HCT116 (cell line): ENCODE measurements around the gene TTC33. TPM values are rescaled to one million over a fixed set of nuclear protein-coding genes. Genes with fewer than 3 reads are reported as not detected.

Experiments
- ATAC-seq: fragments of 200-7000 bp; cut with Tn5 transposase; 2 replicates; pipeline ENCODE4 v1.9.1; 2020; ENCODE audit warnings: mild to moderate bottlenecking, moderate library complexity
- BruUV-seq: library from RNA; stranded (reverse); fragments of 400-500 nt; replicated peaks from 2 replicates; lab custom pipeline; 2021; lab: Mats Ljungman, UMichigan
- CTCF ChIA-PET: fragments of 300-600 bp; sonication (Branson Sonifier 250); formaldehyde crosslinking; loops from one replicate; lab custom pipeline; 2021; ENCODE audit warnings: antibody characterized with exemption; lab: Charles Lee
- POLR2A ChIA-PET: fragments of 300-600, 350-600 bp; sonication (Branson Sonifier 250); formaldehyde crosslinking; loops from one replicate; lab custom pipeline; 2021; ENCODE audit warnings: antibody characterized with exemption; lab: Charles Lee
- RAD21 ChIA-PET, 2 experiments: fragments of 300-600 bp; sonication (Branson Sonifier 250); formaldehyde crosslinking; loops; one replicate each; lab custom pipeline; 2023; ENCODE audit warnings: low total read pairs in 2 of 2; ENCODE audit not compliant: uncharacterized antibody in 2 of 2, unreplicated experiment in 2 of 2, low non-redundant PET in 1 of 2; lab: Charles Lee
- DNase-seq: peaks from one replicate; pipeline ENCODE4 v3.0.0-alpha.2; 2010; ENCODE audit warnings: low read depth, low spot score
- H2AFZ ChIP-seq: fragments of 200-600 bp; shearing (Covaris generic), sonication (generic); 2 replicates; pipeline ENCODE4 v1.6.1; 2017; ENCODE audit warnings: low read depth, mixed run types, mixed read lengths, antibody characterized with exemption, low read length; ENCODE audit not compliant: poor library complexity, severe bottlenecking
- H3K27ac ChIP-seq: 2 replicates; pipeline ENCODE4 v1.5.1; 2012; ENCODE audit warnings: low read depth, low read length
- H3K27me3 ChIP-seq: fragments of 200-600 bp; sonication (generic); 2 replicates; pipeline ENCODE4 v1.6.1; 2016; ENCODE audit warnings: mixed run types, low read length, mixed read lengths; ENCODE audit not compliant: insufficient read depth
- H3K36me3 ChIP-seq, 2 experiments: fragments of 200-500 bp in 1 of 2; fragments of 200-600 bp in 1 of 2; sonication (Bioruptor generic) in 1 of 2; sonication (generic) in 1 of 2; 2 replicates each; pipeline versions ENCODE4 v1.5.1 to v1.6.1; 2014 to 2016; ENCODE audit warnings: low read length in 2 of 2, inconsistent platforms in 1 of 2, mixed read lengths in 1 of 2, mixed run types in 1 of 2; ENCODE audit not compliant: insufficient read depth in 2 of 2, control insufficient read depth in 1 of 2
- H3K4me1 ChIP-seq, 2 experiments: fragments of 200-600 bp in 1 of 2; sonication (generic) in 1 of 2; 2 replicates each; pipeline versions ENCODE4 v1.5.1 to v1.6.1; 2012 to 2017; ENCODE audit warnings: low read length in 2 of 2, inconsistent platforms in 1 of 2, mild to moderate bottlenecking in 1 of 2, mixed read lengths in 1 of 2, mixed run types in 1 of 2, moderate library complexity in 1 of 2; ENCODE audit not compliant: insufficient read depth in 2 of 2, control insufficient read depth in 1 of 2
- H3K4me2 ChIP-seq: fragments of 200-600 bp; sonication (generic); 2 replicates; pipeline ENCODE4 v1.6.1; 2017; ENCODE audit warnings: mixed run types, low read length, mixed read lengths
- H3K4me3 ChIP-seq, 2 experiments: fragments of 200-600 bp in 1 of 2; sonication (generic) in 1 of 2; replicated peaks in 1 of 2; 2 replicates each; pipeline ENCODE4 v1.5.1; 2011 to 2016; ENCODE audit warnings: low read length in 2 of 2, control low read depth in 1 of 2, low read depth in 1 of 2, mild to moderate bottlenecking in 1 of 2, mixed read lengths in 1 of 2, mixed run types in 1 of 2
- H3K79me2 ChIP-seq: fragments of 200-600 bp; sonication (generic); 2 replicates; pipeline ENCODE4 v1.6.1; 2017; ENCODE audit warnings: mild to moderate bottlenecking, mixed run types, low read length, moderate library complexity, mixed read lengths; ENCODE audit not compliant: insufficient read depth
- H3K9ac ChIP-seq: fragments of 200-600 bp; sonication (generic); 2 replicates; pipeline ENCODE4 v1.6.1; 2016; ENCODE audit warnings: low read length, mixed read lengths
- H3K9me2 ChIP-seq: fragments of 200-600 bp; sonication (generic), shearing (Covaris generic); 2 replicates; pipeline ENCODE4 v1.6.1; 2017; ENCODE audit warnings: mixed run types, mild to moderate bottlenecking, moderate library complexity; ENCODE audit not compliant: insufficient read depth
- H3K9me3 ChIP-seq, 2 experiments: fragments of 200-500 bp in 1 of 2; fragments of 200-600 bp in 1 of 2; sonication (Bioruptor generic) in 1 of 2; sonication (generic) in 1 of 2; 2 replicates each; pipeline ENCODE4 v1.6.1; 2014 to 2017; ENCODE audit warnings: low read length in 2 of 2, mixed read lengths in 2 of 2, inconsistent platforms in 1 of 2, low read depth in 1 of 2, mild to moderate bottlenecking in 1 of 2, mixed run types in 1 of 2, moderate library complexity in 1 of 2; ENCODE audit not compliant: control insufficient read depth in 1 of 2, insufficient read depth in 1 of 2
- H4K20me1 ChIP-seq: fragments of 200-600 bp; sonication (generic), shearing (Covaris generic); 2 replicates; pipeline ENCODE4 v1.6.1; 2017; ENCODE audit warnings: mixed run types, mild to moderate bottlenecking, moderate library complexity; ENCODE audit not compliant: insufficient read depth
- ATF3 ChIP-seq: IDR thresholded peaks from 2 replicates; pipeline ENCODE4 v1.6.1; 2012
- CBX3 ChIP-seq: IDR thresholded peaks from 2 replicates; pipeline ENCODE4 v1.6.1; 2012; ENCODE audit warnings: low read depth
- CEBPB ChIP-seq: IDR thresholded peaks from 2 replicates; pipeline ENCODE4 v1.6.1; 2012; ENCODE audit warnings: low read depth
- CTCF ChIP-seq, 3 experiments: fragments of 200-600 bp in 1 of 3; sonication (generic) in 1 of 3; IDR thresholded peaks in 2 of 3; conservative IDR thresholded peaks in 1 of 3; 2 replicates each; pipeline ENCODE4 v1.5.1; 2012 to 2017; ENCODE audit warnings: low read depth in 2 of 3, low read length in 2 of 3, antibody characterized with exemption in 1 of 3, borderline replicate concordance in 1 of 3, control low read depth in 1 of 3, mild to moderate bottlenecking in 1 of 3, mixed read lengths in 1 of 3, mixed run types in 1 of 3, moderate library complexity in 1 of 3; ENCODE audit not compliant: insufficient read depth in 1 of 3
- EZH2 ChIP-seq: fragments of 200-600 bp; sonication (generic); IDR thresholded peaks from 2 replicates; pipeline ENCODE4 v1.6.1; 2017; ENCODE audit warnings: antibody characterized with exemption, mixed run types
- EZH2phosphoT487 ChIP-seq: fragments of 200-600 bp; IDR thresholded peaks from 2 replicates; pipeline ENCODE4 v1.6.1; 2018; ENCODE audit warnings: antibody characterized with exemption, borderline replicate concordance
- FOSL1 ChIP-seq: IDR thresholded peaks from 2 replicates; pipeline ENCODE4 v1.6.1; 2012; ENCODE audit warnings: low read depth
- MAX ChIP-seq: IDR thresholded peaks from 2 replicates; pipeline ENCODE4 v1.6.1; 2012
- POLR2A ChIP-seq: IDR thresholded peaks from 2 replicates; pipeline ENCODE4 v1.7.0; 2011; ENCODE audit warnings: borderline replicate concordance; ENCODE audit not compliant: insufficient read depth, insufficient read length; ENCODE audit errors: extremely low read depth
- POLR2AphosphoS5 ChIP-seq: IDR thresholded peaks from 2 replicates; pipeline ENCODE4 v1.6.1; 2011; ENCODE audit warnings: mild to moderate bottlenecking, low read depth, low read length, moderate library complexity
- REST ChIP-seq: IDR thresholded peaks from 2 replicates; pipeline ENCODE4 v1.6.1; 2012; ENCODE audit warnings: low read depth
- SIN3A ChIP-seq: IDR thresholded peaks from 2 replicates; pipeline ENCODE4 v1.6.1; 2012; ENCODE audit warnings: low read depth
- ZBTB33 ChIP-seq: IDR thresholded peaks from 2 replicates; pipeline ENCODE4 v1.6.1; 2011; ENCODE audit warnings: mild to moderate bottlenecking, low read length, moderate library complexity; ENCODE audit not compliant: insufficient replicate concordance; ENCODE audit errors: extremely low read depth
- ZFX ChIP-seq: fragments of 450-650 bp; IDR thresholded peaks from 2 replicates; pipeline ENCODE4 v1.6.1; 2017
- ZNF274 ChIP-seq: fragments of 200-500 bp; sonication (Bioruptor generic); IDR thresholded peaks from 2 replicates; pipeline ENCODE4 v1.6.1; 2014; ENCODE audit warnings: mild to moderate bottlenecking, low read depth, low read length, inconsistent platforms
- intact Hi-C: fragments of 100-400 bp; cut with micrococcal nuclease; formaldehyde crosslinking; loops from 2 replicates; pipeline ENCODE4 v1.10.0; 2022
- total RNA-seq: library from RNA; stranded (reverse); gene quantifications from one replicate; pipeline ENCODE4 v1.2.1, GENCODE V29; 2021; ENCODE audit not compliant: unreplicated experiment

Gene TTC33
- total RNA-seq, 1 experiment from 2014 or later = 14.5 TPM

GRCh38 chr5:40660751-40661150 lies 95.0 kb downstream of the TTC33 start:
- Histone ChIP-seq H3K9ac (no peak overlapping the region), H3K79me2 (no peaks in the 10 kb centered on the region), H3K9me2 (no peaks in the 10 kb centered on the region), H3K4me3 (no peak overlapping the region), H3K4me2 (no peak overlapping the region), H2AFZ (no peak overlapping the region), H4K20me1 (no peaks in the 10 kb centered on the region), H3K9me3 (no peaks in the 10 kb centered on the region), H3K36me3 (no peaks in the 10 kb centered on the region), H3K27ac (no peak overlapping the region), H3K4me1 (no peaks in the 10 kb centered on the region), H3K27me3 (no peaks in the 10 kb centered on the region)
- intact Hi-C loops = no loop called here
- POLR2A ChIA-PET = no interaction called here
- CTCF ChIA-PET = no interaction called here
- RAD21 ChIA-PET = no interaction called here
- DNase-seq (no peak), ATAC-seq (no peak)
- no peak for TF ChIP-seq POLR2A
- TF ChIP-seq ZNF274 = no peak
- TF ChIP-seq EZH2phosphoT487 = no peak
- no peak for TF ChIP-seq EZH2
- no peak for TF ChIP-seq CBX3
- no peak for TF ChIP-seq SIN3A
- no peak for TF ChIP-seq ZFX
- no peak for TF ChIP-seq ATF3
- TF ChIP-seq ZBTB33 = no peak
- TF ChIP-seq CEBPB = no peak
- TF ChIP-seq REST = no peak
- TF ChIP-seq FOSL1 = no peak
- no peak for TF ChIP-seq POLR2AphosphoS5
- no peak for TF ChIP-seq MAX
- no peak for TF ChIP-seq CTCF (IDR thresholded peaks at IDR 0.05 in 2 of 3, conservative IDR thresholded peaks at IDR 0.05 in 1 of 3; ENCODE audit: borderline replicate concordance in 1 of 3, insufficient read depth in 1 of 3, low read depth in 2 of 3, low read length in 2 of 3)
- no TSS peak for BruUV-seq
